HG03565 (cell line): ENCODE data around the gene PI4KA.

Source experiments
- ATAC-seq: cut with Tn5 transposase; IDR thresholded peaks from one replicate; pipeline ENCODE4 v1.9.1; 2021; ENCODE audit warnings: mild to moderate bottlenecking, moderate library complexity; ENCODE audit not compliant: unreplicated experiment

Gene PI4KA

GRCh38 chr22:20794650-20795413 lies 63.8 kb downstream of the PI4KA start:
- ATAC-seq, result no peak

DNA sequence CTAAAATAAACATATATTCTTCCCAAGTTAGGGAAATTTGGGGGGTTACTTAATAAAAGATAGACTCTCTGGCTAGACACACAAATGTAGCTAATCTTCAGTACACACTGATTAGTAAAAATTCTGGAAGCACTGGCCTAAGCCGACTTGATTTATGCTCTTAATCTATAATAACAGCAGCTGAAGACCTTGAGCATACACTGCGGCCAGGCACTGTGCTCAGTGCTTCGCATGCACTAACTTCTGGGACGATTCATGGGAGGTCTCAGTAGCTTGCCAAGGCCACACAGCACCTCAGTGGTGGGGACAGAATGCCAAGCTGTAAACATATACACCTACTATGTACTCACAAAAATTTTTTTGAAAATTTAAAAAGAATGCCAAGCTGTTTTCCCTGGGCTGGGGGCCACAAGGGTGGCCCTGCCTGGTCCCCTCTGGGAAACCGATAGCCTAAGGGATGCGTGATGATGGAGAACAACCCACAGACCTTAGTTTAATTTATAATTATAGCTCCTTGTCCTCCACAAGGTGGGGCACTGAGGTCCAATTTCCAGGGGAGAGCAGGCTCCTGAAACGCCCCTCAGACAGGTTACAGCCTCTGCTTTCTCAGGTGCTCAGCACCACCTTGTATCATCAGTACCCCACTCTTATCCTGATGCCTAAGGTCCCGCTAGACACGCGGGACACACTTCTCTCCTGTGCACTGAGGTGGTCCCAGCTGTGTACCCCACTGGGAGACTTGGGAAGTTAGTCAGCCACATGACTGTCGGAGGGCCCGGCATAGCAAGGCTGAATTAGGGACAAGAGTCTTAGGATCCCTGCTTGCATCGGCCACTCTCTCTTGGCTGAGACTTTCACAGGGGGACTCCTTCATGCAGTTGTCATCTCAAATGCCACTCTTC lies 64.6 kb downstream of the PI4KA start:
- ATAC-seq, result no peak

- ATAC-seq, result no peak
These were observed 65.5 kb downstream of the PI4KA start for GRCh38 chr22:20792966-20793728.

GRCh38 chr22:20792221-20792965 lies 66.2 kb downstream of the PI4KA start:
- no peak for ATAC-seq

DNA sequence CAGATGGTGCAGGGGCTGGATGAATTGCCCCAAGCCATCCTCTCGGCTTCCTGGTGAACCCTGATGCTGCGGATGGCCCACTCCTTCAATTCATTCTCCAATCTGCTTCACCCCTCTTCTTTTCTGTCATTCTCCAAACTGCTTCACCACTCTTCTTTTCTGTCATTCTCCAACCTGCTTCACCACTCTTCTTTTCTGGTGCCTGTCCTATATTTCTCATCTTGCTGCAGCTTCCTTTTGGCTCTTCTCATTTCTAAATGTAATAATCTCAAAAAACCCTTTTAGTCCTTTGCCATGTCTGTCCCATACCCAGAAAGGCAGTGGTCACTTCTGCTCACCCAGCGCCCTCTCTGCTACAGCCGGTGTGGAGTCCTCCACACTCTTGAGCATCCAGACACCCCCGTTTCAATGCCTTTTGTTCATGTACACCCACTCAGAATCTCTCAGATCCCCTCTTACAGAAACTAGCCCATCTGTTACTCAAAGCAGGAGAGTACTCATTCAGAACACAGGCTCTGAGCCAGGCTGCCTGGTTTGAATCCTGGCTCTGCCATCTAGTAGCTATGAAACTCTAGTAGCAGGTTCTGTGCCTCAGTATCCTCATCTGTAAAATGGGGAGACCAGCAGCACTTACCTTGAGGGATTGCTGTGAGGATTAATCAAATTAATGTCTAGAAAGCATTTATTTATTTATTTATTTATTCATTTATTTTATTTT lies 69.8 kb downstream of the PI4KA start:
- no peak for ATAC-seq

GRCh38 chr22:20787746-20788626 lies 70.6 kb downstream of the PI4KA start:
- no peak for ATAC-seq

DNA sequence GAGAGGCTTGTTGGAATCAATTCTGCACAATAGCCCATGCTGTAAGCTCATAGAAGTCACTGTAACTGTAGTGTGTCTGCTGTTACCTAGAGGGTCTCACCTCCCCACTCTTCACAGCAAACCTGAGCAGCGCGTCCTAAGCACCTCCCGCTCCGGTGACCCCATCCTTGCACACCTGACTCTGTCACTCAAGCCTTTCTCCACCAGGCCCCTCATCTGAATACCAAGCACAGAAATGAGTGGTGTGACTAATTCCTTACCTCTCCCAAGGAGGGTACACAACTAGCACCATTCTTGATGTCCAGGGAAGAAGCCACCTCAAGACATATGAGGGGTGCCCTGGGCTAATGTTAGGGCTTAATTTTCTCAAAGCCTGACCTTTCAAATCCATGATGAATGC lies 71.4 kb downstream of the PI4KA start:
- no peak for ATAC-seq

GRCh38 chr22:20786536-20786979 lies 72.1 kb downstream of the PI4KA start:
- ATAC-seq, result no peak

- no peak for ATAC-seq
These were observed 72.6 kb downstream of the PI4KA start for GRCh38 chr22:20786048-20786447.

DNA sequence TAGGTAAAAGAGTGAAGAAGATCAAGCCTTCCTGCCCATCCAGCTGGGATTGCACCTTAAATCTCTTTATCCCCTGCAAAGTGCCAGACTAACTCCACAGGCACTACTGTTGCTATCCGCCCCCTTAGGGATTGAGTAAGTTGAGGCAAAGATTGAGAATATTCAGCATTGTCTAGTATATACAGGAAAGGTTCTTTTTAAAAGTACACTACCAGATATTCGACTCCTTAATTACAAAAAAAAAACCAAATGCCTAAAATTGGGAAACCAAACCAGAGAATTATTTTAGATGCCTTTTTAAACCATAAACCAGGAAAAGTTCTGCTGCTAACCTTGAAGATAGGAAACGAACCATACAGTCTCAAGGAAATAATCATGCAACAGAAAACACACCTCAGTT lies 73.2 kb downstream of the PI4KA start:
- ATAC-seq, result no peak

- ATAC-seq, result no peak
These were observed 74.5 kb downstream of the PI4KA start for GRCh38 chr22:20783844-20784723.

GRCh38 chr22:20783300-20783673 lies 75.3 kb downstream of the PI4KA start:
- ATAC-seq, result no peak

GRCh38 chr22:20782596-20783299 lies 75.9 kb downstream of the PI4KA start:
- ATAC-seq, result no peak

- no peak for ATAC-seq
These were observed 76.5 kb downstream of the PI4KA start for GRCh38 chr22:20782083-20782482.

DNA sequence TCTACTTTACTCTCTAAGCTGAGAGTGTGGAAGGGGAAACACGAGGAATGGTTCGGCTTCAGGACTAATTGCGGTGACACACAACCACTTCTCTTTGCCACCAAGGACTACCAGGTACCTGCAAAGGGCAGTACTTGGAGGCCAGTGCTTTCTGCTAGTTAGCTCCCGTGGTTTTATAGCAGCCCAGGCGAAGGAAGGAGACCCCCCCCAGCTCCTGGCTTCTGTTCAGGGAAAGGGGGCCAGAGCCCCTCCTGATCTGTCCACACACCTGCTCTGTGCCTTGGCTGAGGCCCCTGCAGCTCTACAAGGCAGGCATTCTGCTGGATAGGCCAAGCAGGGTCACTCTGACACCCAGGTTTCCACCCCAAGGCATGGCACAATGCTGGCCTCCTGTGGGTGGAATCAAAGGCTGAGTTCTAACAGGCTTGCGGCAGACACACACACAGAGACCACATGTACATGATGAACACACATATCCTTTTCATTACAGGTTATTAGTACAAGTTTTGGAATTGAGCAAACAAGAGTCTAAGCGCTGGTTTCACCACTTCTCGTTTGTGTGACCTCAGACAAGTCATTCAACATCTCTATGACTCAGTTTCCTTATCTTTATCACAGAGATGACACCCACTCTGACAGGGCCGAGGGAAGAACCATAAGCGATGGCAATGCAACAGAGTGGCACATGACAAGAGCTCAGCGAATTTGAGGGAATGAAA lies 77.2 kb downstream of the PI4KA start:
- ATAC-seq, result no peak

- ATAC-seq, result no peak
These were observed 78.8 kb downstream of the PI4KA start for GRCh38 chr22:20779818-20780158.
